K562 (cell line): ENCODE measurements around the gene VKORC1. TPM values are rescaled to one million over a fixed set of nuclear protein-coding genes. Genes with fewer than 3 reads are reported as not detected.

Experiments
- ATAC-seq: fragments of 200-7000 bp; cut with Tn5 transposase; 3 replicates; pipeline ENCODE4 v1.9.1; 2020; ENCODE audit warnings: moderate library complexity
- BruUV-seq: library from RNA; stranded (reverse); fragments of 400-500 nt; replicated peaks from 2 replicates; lab custom pipeline; 2021; lab: Mats Ljungman, UMichigan
- CTCF ChIA-PET: fragments of 300-600 bp; formaldehyde crosslinking; extraction: SDS; loops from one replicate; lab custom pipeline; 2021; ENCODE audit warnings: low intra/inter-chr PET ratio; lab: Yijun Ruan, JAX
- POLR2A ChIA-PET: fragments of 300-600, 350-650 bp; sonication (Branson Sonifier 250); formaldehyde crosslinking; extraction: SDS; loops from one replicate; lab custom pipeline; 2021; ENCODE audit warnings: antibody characterized with exemption, inconsistent platforms; lab: Yijun Ruan, JAX
- DNase-seq, 4 experiments: peaks; one replicate each; pipeline versions ENCODE4 v3.0.0 to v3.0.0-alpha.2; 2011 to 2018; ENCODE audit warnings: low spot score in 3 of 4, mixed read lengths in 3 of 4; ENCODE audit errors: extremely low read depth in 1 of 4
- FAIRE-seq: peaks from 2 replicates; lab custom pipeline; 2011; peaks lifted over from hg19 to GRCh38; lab: Jason Lieb, UNC
- H2AFZ ChIP-seq: 2 replicates; pipeline ENCODE4 v1.6.0; 2011; ENCODE audit warnings: low read depth, low read length, control low read depth, inconsistent platforms
- H3K27ac ChIP-seq: fragments of 200-600 bp; 3 replicates; pipeline ENCODE4 v1.8.0; 2011; ENCODE audit warnings: low read depth, mild to moderate bottlenecking, control low read depth, inconsistent platforms, low read length, moderate library complexity, mixed read lengths; ENCODE audit errors: extremely low read depth
- H3K27me3 ChIP-seq, 2 experiments: fragments of 300-600 bp in 1 of 2; 2 replicates in 1 of 2; 3 replicates in 1 of 2; pipeline versions ENCODE4 v1.6.0 to v1.8.0; 2011; ENCODE audit warnings: inconsistent platforms in 2 of 2, low read length in 2 of 2, mild to moderate bottlenecking in 1 of 2, mixed read lengths in 1 of 2, moderate library complexity in 1 of 2; ENCODE audit not compliant: control insufficient read depth in 2 of 2, insufficient read depth in 2 of 2
- H3K36me3 ChIP-seq: fragments of 300-600 bp; 3 replicates; pipeline ENCODE4 v1.8.0; 2011; ENCODE audit warnings: mild to moderate bottlenecking, low read length, inconsistent platforms; ENCODE audit not compliant: control insufficient read depth, insufficient read depth
- H3K4me1 ChIP-seq, 2 experiments: fragments of 200-600 bp in 1 of 2; replicated peaks in 1 of 2; 2 replicates in 1 of 2; 3 replicates in 1 of 2; pipeline versions ENCODE4 v1.5.1 to v1.8.0; 2011; ENCODE audit warnings: inconsistent platforms in 2 of 2, low read length in 2 of 2, mild to moderate bottlenecking in 1 of 2, mixed read lengths in 1 of 2, moderate library complexity in 1 of 2; ENCODE audit not compliant: control insufficient read depth in 2 of 2, insufficient read depth in 2 of 2
- H3K4me2 ChIP-seq: 2 replicates; pipeline ENCODE4 v1.6.1; 2011; ENCODE audit warnings: low read length, control low read depth, inconsistent platforms, mixed read lengths; ENCODE audit not compliant: insufficient read depth
- H3K4me3 ChIP-seq: fragments of 200-600 bp; sonication (generic), shearing (Covaris generic); 2 replicates; pipeline ENCODE4 v1.5.1; 2016; ENCODE audit warnings: control low read depth, inconsistent platforms
- H3K79me2 ChIP-seq: fragments of 200-600 bp; 3 replicates; pipeline ENCODE4 v1.8.0; 2011; ENCODE audit warnings: low read length, inconsistent platforms; ENCODE audit not compliant: control insufficient read depth, insufficient read depth
- H3K9ac ChIP-seq, 2 experiments: 2 replicates each; pipeline versions ENCODE4 v1.6.0 to v1.6.1; 2011; ENCODE audit warnings: low read depth in 2 of 2, low read length in 2 of 2, control low read depth in 1 of 2, inconsistent platforms in 1 of 2, mild to moderate bottlenecking in 1 of 2, mixed read lengths in 1 of 2; ENCODE audit not compliant: insufficient read depth in 1 of 2
- H3K9me1 ChIP-seq: one replicate; pipeline ENCODE4 v1.6.0; 2011; ENCODE audit warnings: inconsistent platforms, mild to moderate bottlenecking, low read length, moderate library complexity; ENCODE audit not compliant: control insufficient read depth, insufficient read depth
- H3K9me3 ChIP-seq: replicated peaks from 2 replicates; pipeline ENCODE4 v1.5.1; 2011; ENCODE audit warnings: low read depth, low read length, inconsistent platforms; ENCODE audit not compliant: control insufficient read depth, insufficient read depth
- H4K20me1 ChIP-seq: replicated peaks from 2 replicates; pipeline ENCODE4 v1.6.1; 2011; ENCODE audit warnings: low read length, inconsistent platforms, mixed read lengths; ENCODE audit not compliant: control insufficient read depth, insufficient read depth
- MAFF ChIP-seq: IDR thresholded peaks from 2 replicates; pipeline ENCODE4 v1.6.1; 2012; ENCODE audit warnings: low read length, improper control_type of control experiment
- MLLT1 ChIP-seq, 2 experiments: fragments of 450-650 bp; IDR thresholded peaks; 2 replicates each; pipeline ENCODE4 v1.6.1; 2016
- MTA1 ChIP-seq: fragments of 450-650 bp; IDR thresholded peaks from 2 replicates; pipeline ENCODE4 v1.6.1; 2017; ENCODE audit warnings: borderline replicate concordance
- POLR2G ChIP-seq: fragments of 200-400 bp; formaldehyde crosslinking; IDR thresholded peaks from 2 replicates; pipeline ENCODE4 v1.6.1; 2017; ENCODE audit warnings: low read depth, mild to moderate bottlenecking, antibody characterized with exemption, low read length, moderate library complexity
- RBFOX2 ChIP-seq: fragments of 200-400 bp; formaldehyde crosslinking; IDR thresholded peaks from 2 replicates; pipeline ENCODE4 v1.6.1; 2017; ENCODE audit warnings: low read depth, mild to moderate bottlenecking, low read length, moderate library complexity
- ZNF444 ChIP-seq: fragments of 250-450 bp; sonication (Bioruptor Pico); IDR thresholded peaks from 2 replicates; pipeline ENCODE4 v1.4.0; 2020; ENCODE audit warnings: mild to moderate bottlenecking, moderate library complexity
- WGBS: fragments of 100-300 bp; shearing (Covaris generic); methylation state at CpG from one replicate; pipeline ENCODE4 v1.1.6; 2016; ENCODE audit warnings: low coverage, mixed read lengths; ENCODE audit not compliant: insufficient coverage; ENCODE audit errors: missing lambda C conversion rate; 5-methylcytosine and 5-hydroxymethylcytosine counted together
- in situ Hi-C: fragments of 300-500 bp; cut with MboI; formaldehyde crosslinking; loops from 4 replicates; pipeline ENCODE4 v1.15.0; 2018; ENCODE audit warnings: inconsistent platforms, mixed read lengths
- intact Hi-C: fragments of 100-400 bp; cut with micrococcal nuclease; formaldehyde crosslinking; loops from 2 replicates; pipeline ENCODE4 v1.14.2; 2022
- polyA plus RNA-seq, 8 experiments: library from polyadenylated mRNA; depleted of rRNA in 4 of 8; stranded (reverse) in 5 of 8; unstranded in 3 of 8; fragments of >200 nt; fragmentation: Nextera tagmentation in 2 of 8; fragmentation: Illumina TruSeq in 1 of 8; extraction: Ambion mirVana in 2 of 8; extraction: Trizol in 1 of 8; gene quantifications; 2 replicates each; pipeline versions ENCODE4 v1.2.1 to v1.2.3, GENCODE V29; 2011 to 2014; ENCODE audit warnings: inconsistent platforms in 1 of 8, missing spikeins in 1 of 8
- total RNA-seq, 7 experiments: library from RNA; depleted of rRNA in 6 of 7; stranded (reverse); fragments of >200 nt in 6 of 7; fragmentation: Illumina TruSeq in 2 of 7; extraction: Trizol in 2 of 7; gene quantifications; 2 replicates each; pipeline versions ENCODE4 v1.2.1 to v1.2.3, GENCODE V29; 2011 to 2021; ENCODE audit warnings: low replicate concordance in 1 of 7

Gene VKORC1
- total and polyA plus RNA-seq, 9 of the 15 experiments (the other 6 are each of a cell fraction or from before 2014, with no cell fraction given) = 30.0 to 119 (median 62.1) TPM

DNA sequence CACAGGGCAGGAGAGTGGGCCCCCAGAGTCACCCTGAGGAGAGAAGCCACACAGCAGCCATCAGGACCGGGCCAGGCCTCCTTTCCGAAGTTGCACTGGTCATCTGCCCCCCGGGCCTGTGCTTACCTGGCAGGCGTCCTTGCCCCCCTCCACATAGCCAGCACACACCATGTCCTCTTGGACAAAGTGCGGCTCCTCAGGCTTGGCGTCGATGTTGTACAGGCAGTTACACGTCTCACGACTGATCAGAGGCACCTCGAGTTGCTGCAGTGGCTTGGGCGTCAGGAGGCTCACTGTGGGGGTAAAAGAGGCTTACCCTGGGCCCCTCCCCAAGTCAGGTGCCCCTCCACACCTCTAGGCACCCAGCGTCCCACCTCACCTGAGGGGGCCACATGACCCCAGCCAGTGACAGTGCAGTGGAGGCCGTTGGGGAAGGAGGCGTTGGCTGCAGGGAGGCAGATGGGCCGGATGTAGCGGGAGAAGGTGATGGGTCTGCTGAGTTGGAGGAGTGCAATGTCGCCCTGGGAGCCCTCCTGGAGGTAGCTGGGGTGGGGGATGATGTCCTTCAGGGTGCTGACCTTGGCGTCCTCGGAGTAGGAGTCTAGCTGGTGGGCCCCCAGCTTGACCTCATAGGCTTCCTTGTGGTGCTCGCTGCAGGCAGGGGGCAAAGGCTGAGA lies 37.8 kb upstream of the VKORC1 start:
- ATAC-seq = no peak
- WGBS = 81% methylated on average over 19 of the region's 20 CpGs
- H3K4me1 ChIP-seq = peaks cover 50 to 92% of the 10 kb centered on the region in 2 experiments
- no peak for FAIRE-seq
- CTCF ChIA-PET = no interaction called here
- H3K4me2 ChIP-seq = no peak overlapping the region
- H3K9me1 ChIP-seq = no peaks in the 10 kb centered on the region
- no peak for TF ChIP-seq ZNF444
- no peak for TF ChIP-seq MTA1
- peak; percentile 44; the same call in 1 of the 2 replicates for TF ChIP-seq RBFOX2
- peak; percentile 70 for TF ChIP-seq POLR2G
- TF ChIP-seq MAFF = no peak
- 0 out of 4 replicates have a peak, but pooled peaks of 1 of the 2 experiments have one; percentile 24 for TF ChIP-seq MLLT1 (IDR thresholded peaks at IDR 0.05)
- TF ChIP-seq, all 486 proteins: peak for 3
- in situ Hi-C loops = no loop called here
- no TSS peak for BruUV-seq
- H3K27ac ChIP-seq = no peak overlapping the region
- no peak overlapping the region for H2AFZ ChIP-seq
- H3K9me3 ChIP-seq = no peaks in the 10 kb centered on the region
- intact Hi-C loops = no loop called here
- H3K4me3 ChIP-seq = no peak overlapping the region
- peaks cover 43% of the 10 kb centered on the region; the same call in 2 of the 3 replicates for H3K36me3 ChIP-seq
- no peaks in the 10 kb centered on the region for H3K27me3 ChIP-seq
- no peaks in the 10 kb centered on the region for H3K79me2 ChIP-seq
- POLR2A ChIA-PET = interaction anchor here (0.9 to 2.4 kb wide), 5 partner anchors 10 to 50 kb away, joined by 3 to 9 read pairs (median 5); partner anchors contain the start of gene FUS
- H4K20me1 ChIP-seq = no peaks in the 10 kb centered on the region
- 0 out of 4 replicates have a peak overlapping the region, but pooled peaks of 1 of the 2 experiments have one; percentile 50 for H3K9ac ChIP-seq
- no peak for DNase-seq
